Measurements from ENCODE around the gene SOD1.

- TF ChIP-seq SNRNP70 (IDR thresholded peaks at IDR 0.05; ENCODE audit: low read depth, low read length) = no peak
- no peak for TF ChIP-seq SPEN (CRISPR knock-in tag; IDR thresholded peaks at IDR 0.05; ENCODE audit: low read depth)
- TF ChIP-seq RARG (CRISPR knock-in tag; IDR thresholded peaks at IDR 0.05; ENCODE audit: low read depth) = no peak
- no peak for TF ChIP-seq MTA1 (CRISPR knock-in tag; IDR thresholded peaks at IDR 0.05; ENCODE audit: borderline replicate concordance)
- TF ChIP-seq POLR2A (IDR thresholded peaks at IDR 0.05; ENCODE audit: insufficient read depth in 1 of 2, low read depth in 2 of 2, low read length in 2 of 2) = no peak
These were observed 11.7 kb downstream of the SOD1 start for GRCh38 chr21:31671146-31671716.
